NCI-H524 (cell line): ENCODE data around the gene ASPN.

Experiments
- DNase-seq, 2 experiments: peaks; one replicate each; lab custom pipeline; 2025; lab: John Stamatoyannopoulos, UW

The ASPN gene

GRCh38 chr9:92468206-92468605 lies 14.1 kb downstream of the ASPN start:
- no peak for DNase-seq

- DNase-seq: no peak
Measured at GRCh38 chr9:92467511-92467910, 14.8 kb downstream of the ASPN start.

GRCh38 chr9:92467041-92467440 lies 15.3 kb downstream of the ASPN start:
- no peak for DNase-seq

GRCh38 chr9:92463984-92464383 lies 18.3 kb downstream of the ASPN start:
- no peak for DNase-seq

- DNase-seq: no peak
Measured at GRCh38 chr9:92463387-92463786, 18.9 kb downstream of the ASPN start.

- no peak for DNase-seq
Measured at GRCh38 chr9:92457576-92457975, 24.7 kb downstream of the ASPN start.

GRCh38 chr9:92455217-92455616 lies 27.1 kb downstream of the ASPN start:
- peak in 1 of 2 experiments; percentile 8 for DNase-seq

GRCh38 chr9:92446536-92446935 lies 35.8 kb downstream of the ASPN start:
- no peak for DNase-seq

GRCh38 chr9:92444841-92445240 lies 37.5 kb downstream of the ASPN start:
- DNase-seq: peak; percentile 38 to 83

- DNase-seq: no peak
Measured at GRCh38 chr9:92440751-92441046, 41.6 kb downstream of the ASPN start.

- no peak for DNase-seq
Measured at GRCh38 chr9:92439921-92440750, 42.2 kb downstream of the ASPN start.

GRCh38 chr9:92438900-92439526 lies 43.3 kb downstream of the ASPN start:
- peak in 1 of 2 experiments; percentile 32 for DNase-seq

- no peak for DNase-seq
Measured at GRCh38 chr9:92435263-92435662, 47.0 kb downstream of the ASPN start.

- no peak for DNase-seq
Measured at GRCh38 chr9:92432972-92433548, 49.2 kb downstream of the ASPN start.

- peak; percentile 19 to 63 for DNase-seq
Measured at GRCh38 chr9:92432350-92432749, 50.0 kb downstream of the ASPN start.

- peak; percentile 94 to 95 for DNase-seq
Measured at GRCh38 chr9:92429836-92430235, 52.5 kb downstream of the ASPN start.

- DNase-seq: peak; percentile 90 to 96
Measured at GRCh38 chr9:92426501-92427145, 55.7 kb downstream of the ASPN start.

- no peak for DNase-seq
Measured at GRCh38 chr9:92425474-92425873, 56.8 kb downstream of the ASPN start.

- no peak for DNase-seq
Measured at GRCh38 chr9:92424340-92424739, 58.0 kb downstream of the ASPN start, which contains the start of gene OMD. Gene OMD (minus strand): TSS chr9:92424471. CDS start chr9:92417558, 6,913 bp downstream.

GRCh38 chr9:92423612-92424011 lies 58.7 kb downstream of the ASPN start:
- DNase-seq: no peak

- DNase-seq: no peak
Measured at GRCh38 chr9:92422611-92423338, 59.5 kb downstream of the ASPN start.

- DNase-seq: no peak
Measured at GRCh38 chr9:92414566-92414965, 67.7 kb downstream of the ASPN start.
